DOHH2 (cell line): ENCODE results near the gene NETO1.

Experiments used
- CTCF ChIP-seq: fragments of 200-600 bp; sonication (generic); IDR thresholded peaks from one replicate; pipeline ENCODE4 v1.5.1; 2014; ENCODE audit warnings: antibody characterized with exemption, mild to moderate bottlenecking, low read depth, low read length; ENCODE audit not compliant: poor library complexity, severe bottlenecking
- EZH2phosphoT487 ChIP-seq: fragments of 200-600 bp; sonication (generic); IDR thresholded peaks from 2 replicates; pipeline ENCODE4 v1.6.1; 2017; ENCODE audit warnings: borderline replicate concordance, mild to moderate bottlenecking, antibody characterized with exemption, low read length, moderate library complexity, mixed read lengths

- TF ChIP-seq CTCF (no peak), EZH2phosphoT487 (no peak)
Measured at GRCh38 chr18:72742002-72742401, 125.8 kb downstream of the NETO1 start.
